GM19035 (cell line): Measurements from ENCODE around the gene PPP2R3A.
"Not testable (repeated sequence)": the region's sequence is repeated elsewhere in the genome, so short reads cannot be mapped to it uniquely, and the experiment has no call there.

Experiments
- ATAC-seq: cut with Tn5 transposase; IDR thresholded peaks from one replicate; pipeline ENCODE4 v1.9.1; 2021; ENCODE audit not compliant: unreplicated experiment

PPP2R3A gene

GRCh38 chr3:136078421-136079364, 113.2 kb downstream of the PPP2R3A start:
- ATAC-seq: no peak

GRCh38 chr3:136083641-136084382, 118.3 kb downstream of the PPP2R3A start:
- ATAC-seq: not testable (repeated sequence)

GRCh38 chr3:136085067-136085466, 119.5 kb downstream of the PPP2R3A start:
- not testable (repeated sequence) for ATAC-seq

- ATAC-seq: no peak
Observed at GRCh38 chr3:136093771-136094170, 128.2 kb downstream of the PPP2R3A start.

- no peak for ATAC-seq
Observed at GRCh38 chr3:136105044-136105443, 139.5 kb downstream of the PPP2R3A start.

GRCh38 chr3:136106101-136106500, 140.6 kb downstream of the PPP2R3A start:
- no peak for ATAC-seq

- peak; percentile 92 for ATAC-seq
Observed at GRCh38 chr3:136109499-136109898, 144.0 kb downstream of the PPP2R3A start.

- no peak for ATAC-seq
Observed at GRCh38 chr3:136110481-136110880, 145.0 kb downstream of the PPP2R3A start.

- ATAC-seq: no peak
Observed at GRCh38 chr3:136114421-136114820, 148.9 kb downstream of the PPP2R3A start.

- not testable (repeated sequence) for ATAC-seq
Observed at GRCh38 chr3:136119332-136119731, 153.8 kb downstream of the PPP2R3A start.

- ATAC-seq: not testable (repeated sequence)
Observed at GRCh38 chr3:136119783-136120182, 154.3 kb downstream of the PPP2R3A start.

GRCh38 chr3:136120373-136121348, 155.1 kb downstream of the PPP2R3A start:
- ATAC-seq: peak; percentile 83

- ATAC-seq: no peak
Observed at GRCh38 chr3:136122006-136122405, 156.5 kb downstream of the PPP2R3A start.

- not testable (repeated sequence) for ATAC-seq
Observed at GRCh38 chr3:136131647-136132046, 166.1 kb downstream of the PPP2R3A start.

GRCh38 chr3:136134091-136134490, 168.6 kb downstream of the PPP2R3A start:
- ATAC-seq: no peak

GRCh38 chr3:136135039-136135802, 169.7 kb downstream of the PPP2R3A start:
- no peak for ATAC-seq

- ATAC-seq: no peak
Observed at GRCh38 chr3:136136454-136136853, 170.9 kb downstream of the PPP2R3A start.

- no peak for ATAC-seq
Observed at GRCh38 chr3:136141291-136141785, 175.8 kb downstream of the PPP2R3A start.

- ATAC-seq: no peak
Observed at GRCh38 chr3:136141891-136142290, 176.4 kb downstream of the PPP2R3A start.

- no peak for ATAC-seq
Observed at GRCh38 chr3:136142592-136142991, 177.1 kb downstream of the PPP2R3A start.
